NCI-H1417 treated with DMSO at 0.1 percent for 48 hours (cell line): ENCODE measurements around the gene COQ7.

Experiments
- DNase-seq: peaks from one replicate; lab custom pipeline; 2025; lab: John Stamatoyannopoulos, UW

COQ7 gene

GRCh38 chr16:19113577-19114358 lies 46.4 kb downstream of the COQ7 start, which contains the start of gene ITPRIPL2:
ITPRIPL2 (plus strand) TSS chr16:19113964; CDS start chr16:19114462, 498 bp downstream.
- DNase-seq = no peak

- DNase-seq = no peak
These were observed 47.1 kb downstream of the COQ7 start for GRCh38 chr16:19114359-19115147.

GRCh38 chr16:19115148-19116021 lies 48.0 kb downstream of the COQ7 start:
- no peak for DNase-seq

- no peak for DNase-seq
These were observed 49.5 kb downstream of the COQ7 start for GRCh38 chr16:19116711-19117449.

GRCh38 chr16:19118938-19119431 lies 51.6 kb downstream of the COQ7 start:
- DNase-seq = no peak

GRCh38 chr16:19119564-19119963 lies 52.1 kb downstream of the COQ7 start:
- DNase-seq = no peak

- DNase-seq = no peak
These were observed 56.2 kb downstream of the COQ7 start for GRCh38 chr16:19123535-19124178.

GRCh38 chr16:19126300-19126699 lies 58.9 kb downstream of the COQ7 start:
- no peak for DNase-seq

GRCh38 chr16:19127205-19127604 lies 59.8 kb downstream of the COQ7 start:
- DNase-seq = no peak

- no peak for DNase-seq
These were observed 60.3 kb downstream of the COQ7 start for GRCh38 chr16:19127674-19128131.

GRCh38 chr16:19128454-19129200 lies 61.2 kb downstream of the COQ7 start:
- DNase-seq = no peak
